ENCODE results near the gene UGGT1.

DNA sequence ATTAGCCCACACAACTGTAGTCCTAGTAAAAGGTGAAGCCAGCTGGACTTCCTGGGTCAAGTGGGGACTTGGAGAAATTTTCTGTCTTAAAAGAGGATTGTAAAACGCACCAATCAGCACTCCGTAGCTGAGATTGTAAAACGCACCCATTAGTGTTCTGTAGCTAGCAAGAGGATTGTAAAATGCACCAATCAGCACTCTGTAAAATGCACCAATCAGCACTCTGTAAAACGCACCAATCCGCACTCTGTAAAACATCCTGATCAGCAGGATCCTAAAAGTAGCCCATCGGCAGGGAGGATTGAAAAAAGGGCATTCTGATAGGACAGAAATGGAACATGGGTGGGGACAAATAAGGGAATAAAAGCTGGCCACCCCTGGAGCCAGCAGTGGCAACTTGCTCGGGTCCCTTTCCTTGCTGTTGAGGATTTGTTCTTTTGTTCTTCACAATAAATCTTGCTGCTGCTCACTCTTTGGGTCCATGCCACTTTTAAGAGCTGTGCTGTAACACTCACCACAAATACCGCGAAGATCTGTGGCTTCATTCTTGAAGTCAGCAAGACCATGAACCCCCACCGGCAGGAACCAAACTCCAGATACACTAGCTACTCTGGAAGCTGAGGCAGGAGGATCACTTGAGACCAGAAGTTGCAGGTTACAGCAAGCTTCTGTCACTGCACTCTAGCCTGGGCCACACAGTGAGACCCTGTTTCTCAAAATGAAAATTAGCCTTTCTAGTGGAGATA, 125.1 kb downstream of the UGGT1 start:
- TF ChIP-seq, protein P1, sequence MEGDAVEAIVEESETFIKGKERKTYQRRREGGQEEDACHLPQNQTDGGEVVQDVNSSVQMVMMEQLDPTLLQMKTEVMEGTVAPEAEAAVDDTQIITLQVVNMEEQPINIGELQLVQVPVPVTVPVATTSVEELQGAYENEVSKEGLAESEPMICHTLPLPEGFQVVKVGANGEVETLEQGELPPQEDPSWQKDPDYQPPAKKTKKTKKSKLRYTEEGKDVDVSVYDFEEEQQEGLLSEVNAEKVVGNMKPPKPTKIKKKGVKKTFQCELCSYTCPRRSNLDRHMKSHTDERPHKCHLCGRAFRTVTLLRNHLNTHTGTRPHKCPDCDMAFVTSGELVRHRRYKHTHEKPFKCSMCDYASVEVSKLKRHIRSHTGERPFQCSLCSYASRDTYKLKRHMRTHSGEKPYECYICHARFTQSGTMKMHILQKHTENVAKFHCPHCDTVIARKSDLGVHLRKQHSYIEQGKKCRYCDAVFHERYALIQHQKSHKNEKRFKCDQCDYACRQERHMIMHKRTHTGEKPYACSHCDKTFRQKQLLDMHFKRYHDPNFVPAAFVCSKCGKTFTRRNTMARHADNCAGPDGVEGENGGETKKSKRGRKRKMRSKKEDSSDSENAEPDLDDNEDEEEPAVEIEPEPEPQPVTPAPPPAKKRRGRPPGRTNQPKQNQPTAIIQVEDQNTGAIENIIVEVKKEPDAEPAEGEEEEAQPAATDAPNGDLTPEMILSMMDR (IDR thresholded peaks at IDR 0.05; ENCODE audit: low read depth, low read length): no peak
- TF ChIP-seq EZH2phosphoT487 (IDR thresholded peaks at IDR 0.05; ENCODE audit: low read depth): no peak
